Memory B cell (primary cell): ENCODE data around the gene ENO2.
"Not testable (repeated sequence)": the region's sequence is repeated elsewhere in the genome, so short reads cannot be mapped to it uniquely, and the experiment has no call there.

Experiments
- ATAC-seq: fragments of 150-1000 bp; cut with Tn5 transposase; 2 replicates; pipeline ENCODE4 v1.10.0; 2021; ENCODE audit warnings: low read depth, mild to moderate bottlenecking, moderate library complexity
- DNase-seq, 2 donors: peaks; one replicate each; pipeline ENCODE4 v3.0.0; 2022; ENCODE audit warnings: low spot score in 2 of 2
- H3K27ac Mint-ChIP-seq: one replicate; pipeline ENCODE4 v1.8.0; 2022; ENCODE audit warnings: mild to moderate bottlenecking, moderate library complexity, mixed read lengths
- H3K27me3 Mint-ChIP-seq: one replicate; pipeline ENCODE4 v1.8.0; 2022; ENCODE audit warnings: mixed read lengths
- H3K36me3 Mint-ChIP-seq: one replicate; pipeline ENCODE4 v1.8.0; 2022; ENCODE audit warnings: mild to moderate bottlenecking, mixed read lengths
- H3K4me1 Mint-ChIP-seq: one replicate; pipeline ENCODE4 v1.8.0; 2022; ENCODE audit warnings: mixed read lengths
- H3K4me3 Mint-ChIP-seq: one replicate; pipeline ENCODE4 v1.8.0; 2022; ENCODE audit warnings: mild to moderate bottlenecking, moderate library complexity, mixed read lengths
- H3K9me3 Mint-ChIP-seq: one replicate; pipeline ENCODE4 v1.8.0; 2022; ENCODE audit warnings: mixed read lengths

The ENO2 gene

DNA sequence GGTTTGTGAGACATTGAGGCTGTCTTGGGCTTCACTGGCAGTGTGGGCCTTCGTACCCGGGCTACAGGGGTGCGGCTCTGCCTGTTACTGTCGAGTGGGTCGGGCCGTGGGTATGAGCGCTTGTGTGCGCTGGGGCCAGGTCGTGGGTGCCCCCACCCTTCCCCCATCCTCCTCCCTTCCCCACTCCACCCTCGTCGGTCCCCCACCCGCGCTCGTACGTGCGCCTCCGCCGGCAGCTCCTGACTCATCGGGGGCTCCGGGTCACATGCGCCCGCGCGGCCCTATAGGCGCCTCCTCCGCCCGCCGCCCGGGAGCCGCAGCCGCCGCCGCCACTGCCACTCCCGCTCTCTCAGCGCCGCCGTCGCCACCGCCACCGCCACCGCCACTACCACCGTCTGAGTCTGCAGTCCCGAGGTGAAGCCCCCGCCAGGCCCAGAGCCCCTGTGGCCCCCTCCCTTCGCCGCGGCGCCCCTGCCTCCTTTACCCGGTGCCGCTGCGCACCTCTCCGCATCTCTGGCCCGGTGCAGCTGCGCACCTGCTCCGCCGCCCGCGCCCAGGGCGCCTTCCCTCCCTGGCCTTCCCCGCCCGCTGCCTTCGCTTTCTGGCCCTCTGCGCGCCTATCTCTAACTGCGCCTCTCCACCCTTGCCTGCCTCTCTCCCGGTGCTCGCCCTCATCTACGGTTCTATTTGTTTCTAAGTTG lies at the start of gene ENO2:
TSS of gene ENO2 (plus strand) at position 335 of the 701 bp plus-strand sequence. CDS start 1,253 bp downstream, outside the sequence.
- Mint-ChIP-seq H3K27ac (peak within 1 kb of the TSS; percentile 86), H3K36me3 (peaks cover 9% of the 10 kb centered on the region), H3K4me3 (peak within 1 kb of the TSS; percentile 98), H3K4me1 (peaks cover 25% of the 10 kb centered on the region), H3K27me3 (no peaks in the 10 kb centered on the region), H3K9me3 (no peaks in the 10 kb centered on the region)
- ATAC-seq: peak; percentile 87
- DNase-seq: peak; percentile 65 to 69

- peaks cover 23% of the 10 kb centered on the region for H3K36me3 Mint-ChIP-seq
- not testable (repeated sequence) for DNase-seq, H3K9me3 Mint-ChIP-seq, H3K4me3 Mint-ChIP-seq, H3K27me3 Mint-ChIP-seq, H3K27ac Mint-ChIP-seq, ATAC-seq
- peaks cover 23% of the 10 kb centered on the region for H3K4me1 Mint-ChIP-seq
These were observed 49.1 kb upstream of the ENO2 start for GRCh38 chr12:6865307-6865706.

DNA sequence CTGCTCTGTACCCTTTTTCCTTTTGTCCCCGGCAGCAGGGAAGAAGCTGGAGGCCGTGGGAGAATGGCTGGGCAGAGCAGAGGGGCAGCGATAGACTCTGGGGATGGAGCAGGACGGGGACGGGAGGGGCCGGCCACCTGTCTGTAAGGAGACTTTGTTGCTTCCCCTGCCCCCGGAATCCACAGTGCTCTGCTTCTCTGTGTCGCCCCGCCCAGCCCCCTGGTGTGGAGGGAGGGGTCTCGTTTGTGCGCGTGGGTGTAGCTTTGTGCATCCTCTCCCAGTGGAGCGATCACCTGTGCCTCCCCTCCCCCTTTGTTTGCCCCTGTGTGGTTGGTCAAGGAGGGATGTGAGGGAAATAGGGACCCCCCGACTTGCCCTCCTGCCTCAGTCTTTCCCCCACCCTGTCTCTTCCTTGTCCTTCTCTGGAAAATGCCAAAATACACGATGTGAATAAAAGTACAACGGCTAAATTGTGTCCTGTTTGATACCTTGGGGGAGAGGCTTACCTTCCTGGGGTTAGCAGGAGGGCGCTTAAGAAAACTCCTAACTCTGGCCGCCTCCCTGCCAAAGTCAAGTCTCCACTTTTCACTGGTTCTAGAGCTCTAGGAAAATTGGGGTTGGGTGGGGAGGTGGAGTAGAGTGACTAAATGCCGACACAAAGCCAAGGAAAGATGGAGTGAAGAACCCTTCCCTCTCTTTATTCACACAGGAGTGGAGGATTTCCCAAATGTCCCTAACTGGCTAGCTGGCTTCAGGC lies 48.0 kb upstream of the ENO2 start:
- DNase-seq: no peak
- no peak for ATAC-seq
- no peaks in the 10 kb centered on the region for H3K9me3 Mint-ChIP-seq
- H3K27ac Mint-ChIP-seq: peak overlapping the region; percentile 67
- H3K27me3 Mint-ChIP-seq: no peaks in the 10 kb centered on the region
- H3K4me3 Mint-ChIP-seq: peak overlapping the region; percentile 92
- H3K4me1 Mint-ChIP-seq: peaks cover 28% of the 10 kb centered on the region
- H3K36me3 Mint-ChIP-seq: peaks cover 18% of the 10 kb centered on the region

- Mint-ChIP-seq H3K9me3 (no peaks in the 10 kb centered on the region), H3K36me3 (peaks cover 17% of the 10 kb centered on the region), H3K27ac (peak overlapping the region; percentile 67), H3K4me3 (peak overlapping the region; percentile 92), H3K27me3 (no peaks in the 10 kb centered on the region), H3K4me1 (peaks cover 34% of the 10 kb centered on the region)
- DNase-seq (no peak), ATAC-seq (peak; percentile 8)
These were observed 47.4 kb upstream of the ENO2 start for GRCh38 chr12:6866920-6867412.

DNA sequence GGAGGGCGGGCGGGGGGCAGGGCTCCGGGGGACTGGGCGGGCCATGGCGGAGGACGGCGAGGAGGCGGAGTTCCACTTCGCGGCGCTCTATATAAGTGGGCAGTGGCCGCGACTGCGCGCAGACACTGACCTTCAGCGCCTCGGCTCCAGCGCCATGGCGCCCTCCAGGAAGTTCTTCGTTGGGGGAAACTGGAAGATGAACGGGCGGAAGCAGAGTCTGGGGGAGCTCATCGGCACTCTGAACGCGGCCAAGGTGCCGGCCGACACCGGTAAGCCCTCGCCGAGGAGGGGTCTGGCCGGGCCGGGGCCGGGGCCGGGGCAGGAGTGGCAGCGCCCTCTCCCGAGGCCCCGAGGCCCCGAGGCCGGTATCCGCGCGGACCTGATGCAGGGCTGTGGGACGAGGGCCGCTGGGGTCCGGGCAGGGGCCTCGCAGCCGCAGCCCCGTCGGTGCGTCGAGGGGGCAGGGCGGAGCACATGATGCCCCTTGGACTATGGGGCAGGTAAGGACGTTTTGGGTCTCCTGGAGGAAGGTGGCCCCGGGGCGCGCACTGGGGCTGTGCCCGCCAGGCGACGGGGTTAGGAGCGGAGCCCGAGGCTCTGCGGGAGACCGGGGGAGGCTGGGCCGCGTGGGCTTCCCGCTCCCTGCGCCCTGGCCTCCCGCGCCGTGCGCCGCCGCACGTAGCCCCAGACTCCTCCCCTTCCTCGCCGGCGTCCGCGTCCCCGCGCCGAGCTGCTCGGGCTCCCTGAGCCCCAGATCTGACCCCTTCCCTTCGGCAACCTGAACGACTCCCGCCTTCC lies 46.8 kb upstream of the ENO2 start, which contains the start of gene TPI1:
TSS of gene TPI1 (plus strand) at position 119 of the 798 bp plus-strand sequence. CDS start at position 155, 36 bp downstream.
- H3K4me3 Mint-ChIP-seq: peak within 1 kb of the TSS; percentile 92
- H3K27ac Mint-ChIP-seq: peak within 1 kb of the TSS; percentile 72
- peak; percentile 72 for ATAC-seq
- H3K9me3 Mint-ChIP-seq: no peaks in the 10 kb centered on the region
- H3K4me1 Mint-ChIP-seq: peaks cover 40% of the 10 kb centered on the region
- peaks cover 12% of the 10 kb centered on the region for H3K36me3 Mint-ChIP-seq
- no peaks in the 10 kb centered on the region for H3K27me3 Mint-ChIP-seq
- peak; percentile 54 to 56 for DNase-seq

DNA sequence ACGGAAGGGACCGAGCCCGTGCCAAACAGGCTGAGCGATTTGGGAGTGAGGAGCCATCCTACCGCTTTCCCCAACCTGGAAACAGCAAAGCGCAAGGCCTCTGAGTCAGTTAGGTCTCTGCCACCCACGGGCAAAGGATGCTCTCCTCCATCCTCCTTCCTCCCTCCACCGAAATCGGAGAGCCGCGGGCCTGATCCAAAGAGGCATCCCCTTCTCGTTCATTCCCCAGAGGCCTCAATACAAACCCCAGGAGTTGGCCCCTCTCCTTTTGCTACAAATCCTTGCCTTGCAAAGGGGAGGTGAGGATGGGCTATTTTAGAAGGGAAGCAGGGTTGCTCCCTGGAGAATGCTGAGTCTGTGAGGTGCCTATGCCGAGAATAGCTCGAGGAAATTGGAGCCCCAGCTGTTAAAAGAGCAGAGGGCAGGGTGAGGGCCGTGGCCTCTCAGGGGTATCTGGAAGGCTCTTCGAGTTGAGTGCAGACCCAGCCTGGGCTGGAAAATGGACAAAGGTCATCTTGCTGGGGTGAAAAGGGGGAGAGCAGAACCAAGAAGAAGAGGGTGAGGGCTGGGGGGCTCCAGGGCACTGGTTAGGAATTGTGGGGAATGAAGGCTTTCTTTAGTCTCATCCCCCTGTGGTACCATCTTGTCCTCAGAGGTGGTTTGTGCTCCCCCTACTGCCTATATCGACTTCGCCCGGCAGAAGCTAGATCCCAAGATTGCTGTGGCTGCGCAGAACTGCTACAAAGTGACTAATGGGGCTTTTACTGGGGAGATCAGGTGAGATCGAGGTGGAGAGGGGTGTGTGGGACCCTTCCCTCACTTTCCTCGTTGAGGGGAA lies 46.0 kb upstream of the ENO2 start:
- ATAC-seq (no peak), DNase-seq (no peak)
- H3K27ac Mint-ChIP-seq: peak overlapping the region; percentile 72
- peaks cover 41% of the 10 kb centered on the region for H3K4me1 Mint-ChIP-seq
- H3K9me3 Mint-ChIP-seq: no peaks in the 10 kb centered on the region
- no peaks in the 10 kb centered on the region for H3K27me3 Mint-ChIP-seq
- H3K36me3 Mint-ChIP-seq: peaks cover 10% of the 10 kb centered on the region
- H3K4me3 Mint-ChIP-seq: peak overlapping the region; percentile 88

DNA sequence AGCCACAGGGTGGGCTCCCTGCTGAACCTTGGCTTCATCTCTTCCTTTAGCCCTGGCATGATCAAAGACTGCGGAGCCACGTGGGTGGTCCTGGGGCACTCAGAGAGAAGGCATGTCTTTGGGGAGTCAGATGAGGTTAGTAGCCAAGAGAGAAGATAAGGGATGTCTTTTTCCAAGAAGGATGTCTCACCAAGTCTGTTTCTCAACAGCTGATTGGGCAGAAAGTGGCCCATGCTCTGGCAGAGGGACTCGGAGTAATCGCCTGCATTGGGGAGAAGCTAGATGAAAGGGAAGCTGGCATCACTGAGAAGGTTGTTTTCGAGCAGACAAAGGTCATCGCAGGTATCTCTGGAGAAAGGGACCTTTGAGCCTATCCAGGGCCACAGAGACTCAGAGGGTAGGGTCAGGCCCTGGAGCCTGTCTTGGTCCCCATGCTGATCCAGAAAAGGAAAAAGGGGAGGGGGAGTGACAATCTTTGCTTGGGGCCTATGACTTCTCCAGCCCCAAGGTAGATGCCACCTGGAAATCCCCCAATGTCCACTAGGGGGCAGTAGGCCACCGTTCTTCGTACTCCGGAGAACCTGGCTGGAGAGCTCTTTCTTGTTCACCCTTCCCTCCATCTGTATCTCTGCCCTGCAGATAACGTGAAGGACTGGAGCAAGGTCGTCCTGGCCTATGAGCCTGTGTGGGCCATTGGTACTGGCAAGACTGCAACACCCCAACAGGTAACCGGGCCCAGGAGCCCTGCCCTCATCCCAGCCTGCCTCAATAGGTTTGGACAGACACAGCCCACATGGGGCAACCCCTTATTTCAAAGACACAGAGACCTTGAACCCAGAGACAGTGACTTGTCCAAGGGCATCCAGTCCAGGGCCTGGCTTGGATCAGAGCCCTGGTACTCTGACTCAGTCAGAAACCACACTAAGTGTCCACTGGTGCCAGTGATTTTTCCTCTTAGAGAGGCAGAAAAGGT lies 45.0 kb upstream of the ENO2 start:
- no peaks in the 10 kb centered on the region for H3K27me3 Mint-ChIP-seq

DNA sequence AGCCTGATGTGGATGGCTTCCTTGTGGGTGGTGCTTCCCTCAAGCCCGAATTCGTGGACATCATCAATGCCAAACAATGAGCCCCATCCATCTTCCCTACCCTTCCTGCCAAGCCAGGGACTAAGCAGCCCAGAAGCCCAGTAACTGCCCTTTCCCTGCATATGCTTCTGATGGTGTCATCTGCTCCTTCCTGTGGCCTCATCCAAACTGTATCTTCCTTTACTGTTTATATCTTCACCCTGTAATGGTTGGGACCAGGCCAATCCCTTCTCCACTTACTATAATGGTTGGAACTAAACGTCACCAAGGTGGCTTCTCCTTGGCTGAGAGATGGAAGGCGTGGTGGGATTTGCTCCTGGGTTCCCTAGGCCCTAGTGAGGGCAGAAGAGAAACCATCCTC lies 44.1 kb upstream of the ENO2 start:
- not testable (repeated sequence) for H3K4me3 Mint-ChIP-seq, H3K9me3 Mint-ChIP-seq, H3K27ac Mint-ChIP-seq, DNase-seq, ATAC-seq, H3K27me3 Mint-ChIP-seq, H3K36me3 Mint-ChIP-seq
- H3K4me1 Mint-ChIP-seq: peaks cover 46% of the 10 kb centered on the region

More for the DNA sequence above, 45.0 kb upstream of the ENO2 start:
- Mint-ChIP-seq H3K4me1 (peaks cover 46% of the 10 kb centered on the region), H3K27ac (peak overlapping the region; percentile 72), H3K9me3 (no peaks in the 10 kb centered on the region), H3K36me3 (peaks cover 7% of the 10 kb centered on the region), H3K4me3 (peak overlapping the region; percentile 88)
- ATAC-seq (peak; percentile 19), DNase-seq (peak; percentile 88 to 90)

- Mint-ChIP-seq H3K27me3 (no peaks in the 10 kb centered on the region), H3K9me3 (no peaks in the 10 kb centered on the region), H3K27ac (no peak overlapping the region), H3K36me3 (peaks cover 8% of the 10 kb centered on the region), H3K4me1 (peaks cover 46% of the 10 kb centered on the region), H3K4me3 (peak overlapping the region; percentile 89)
- DNase-seq (no peak), ATAC-seq (no peak)
These were observed 43.1 kb upstream of the ENO2 start for GRCh38 chr12:6871052-6871957.

- no peaks in the 10 kb centered on the region for H3K27me3 Mint-ChIP-seq
- H3K36me3 Mint-ChIP-seq: peaks cover 8% of the 10 kb centered on the region
- DNase-seq: peak; percentile 85 to 93
- ATAC-seq: peak; percentile 38
- no peaks in the 10 kb centered on the region for H3K9me3 Mint-ChIP-seq
- H3K4me3 Mint-ChIP-seq: peak overlapping the region; percentile 89
- peak overlapping the region; percentile 90 for H3K27ac Mint-ChIP-seq
- peaks cover 42% of the 10 kb centered on the region for H3K4me1 Mint-ChIP-seq
These were observed 42.0 kb upstream of the ENO2 start for GRCh38 chr12:6872073-6873048.
